Measurements from ENCODE around the gene TPGS1. TPM values are rescaled to one million over a fixed set of nuclear protein-coding genes. Genes with fewer than 3 reads are reported as not detected.

Gene TPGS1
- total RNA-seq, 1 donor from 2014 or later, result 25.4 TPM

DNA sequence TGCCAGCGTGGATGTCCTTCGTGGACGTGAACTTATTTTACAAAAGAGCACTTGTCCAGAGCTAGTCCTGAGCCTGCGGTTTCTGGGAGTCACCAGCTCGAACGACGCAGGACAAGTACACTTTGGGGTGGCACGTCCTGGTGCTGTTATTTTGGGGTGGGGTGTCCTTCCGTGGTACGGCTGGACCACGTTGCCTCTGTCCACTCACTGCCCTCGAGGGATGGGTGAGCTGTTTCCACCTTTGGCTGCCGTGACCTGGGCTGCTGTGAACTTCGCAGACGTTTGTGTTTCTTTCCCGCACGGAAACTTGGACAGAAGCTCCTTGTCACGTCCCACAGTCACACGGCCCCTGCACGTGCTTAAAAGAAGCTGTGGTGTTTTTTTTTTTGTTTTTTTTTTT lies 47.5 kb downstream of the TPGS1 start:
- H3K27ac Mint-ChIP-seq (ENCODE audit: unreplicated experiment), result no peak overlapping the region
- H3K36me3 Mint-ChIP-seq (ENCODE audit: unreplicated experiment), result no peaks in the 10 kb centered on the region
- TF ChIP-seq, protein P1, sequence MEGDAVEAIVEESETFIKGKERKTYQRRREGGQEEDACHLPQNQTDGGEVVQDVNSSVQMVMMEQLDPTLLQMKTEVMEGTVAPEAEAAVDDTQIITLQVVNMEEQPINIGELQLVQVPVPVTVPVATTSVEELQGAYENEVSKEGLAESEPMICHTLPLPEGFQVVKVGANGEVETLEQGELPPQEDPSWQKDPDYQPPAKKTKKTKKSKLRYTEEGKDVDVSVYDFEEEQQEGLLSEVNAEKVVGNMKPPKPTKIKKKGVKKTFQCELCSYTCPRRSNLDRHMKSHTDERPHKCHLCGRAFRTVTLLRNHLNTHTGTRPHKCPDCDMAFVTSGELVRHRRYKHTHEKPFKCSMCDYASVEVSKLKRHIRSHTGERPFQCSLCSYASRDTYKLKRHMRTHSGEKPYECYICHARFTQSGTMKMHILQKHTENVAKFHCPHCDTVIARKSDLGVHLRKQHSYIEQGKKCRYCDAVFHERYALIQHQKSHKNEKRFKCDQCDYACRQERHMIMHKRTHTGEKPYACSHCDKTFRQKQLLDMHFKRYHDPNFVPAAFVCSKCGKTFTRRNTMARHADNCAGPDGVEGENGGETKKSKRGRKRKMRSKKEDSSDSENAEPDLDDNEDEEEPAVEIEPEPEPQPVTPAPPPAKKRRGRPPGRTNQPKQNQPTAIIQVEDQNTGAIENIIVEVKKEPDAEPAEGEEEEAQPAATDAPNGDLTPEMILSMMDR (IDR thresholded peaks at IDR 0.05), result no peak
- H3K9me3 Mint-ChIP-seq (ENCODE audit: unreplicated experiment), result no peaks in the 10 kb centered on the region
- peaks cover 20% of the 10 kb centered on the region for H3K4me1 Mint-ChIP-seq (ENCODE audit: unreplicated experiment)
- no peak overlapping the region for H3K4me3 Mint-ChIP-seq (ENCODE audit: unreplicated experiment)
- no peak for DNase-seq (ENCODE audit: extremely low spot score, unreplicated experiment)
- no peaks in the 10 kb centered on the region for H3K27me3 Mint-ChIP-seq (ENCODE audit: unreplicated experiment)

DNA sequence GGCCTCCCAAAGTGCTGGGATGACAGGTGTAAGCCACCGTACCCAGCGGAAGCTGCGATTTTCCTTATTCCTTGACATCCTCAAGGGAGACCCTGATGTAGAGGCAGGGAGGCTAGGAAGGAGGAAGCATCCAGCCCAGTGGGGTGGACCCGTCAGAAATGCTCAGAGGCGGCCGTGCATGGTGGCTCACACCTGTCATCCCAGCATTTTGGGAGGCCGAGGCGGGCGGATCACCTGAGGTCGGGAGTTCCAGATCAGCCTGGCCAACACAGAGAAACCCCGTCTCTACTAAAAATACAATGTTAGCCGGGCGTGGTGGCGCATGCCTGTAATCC lies 48.1 kb downstream of the TPGS1 start:
- no peaks in the 10 kb centered on the region for H3K27me3 Mint-ChIP-seq (ENCODE audit: unreplicated experiment)
- TF ChIP-seq, protein P1 (IDR thresholded peaks at IDR 0.05), result no peak
- peaks cover 20% of the 10 kb centered on the region for H3K4me1 Mint-ChIP-seq (ENCODE audit: unreplicated experiment)
- no peaks in the 10 kb centered on the region for H3K9me3 Mint-ChIP-seq (ENCODE audit: unreplicated experiment)
- H3K36me3 Mint-ChIP-seq (ENCODE audit: unreplicated experiment), result no peaks in the 10 kb centered on the region
- no peak overlapping the region for H3K4me3 Mint-ChIP-seq (ENCODE audit: unreplicated experiment)
- no peak for DNase-seq (ENCODE audit: extremely low spot score, unreplicated experiment)
- no peak overlapping the region for H3K27ac Mint-ChIP-seq (ENCODE audit: unreplicated experiment)

DNA sequence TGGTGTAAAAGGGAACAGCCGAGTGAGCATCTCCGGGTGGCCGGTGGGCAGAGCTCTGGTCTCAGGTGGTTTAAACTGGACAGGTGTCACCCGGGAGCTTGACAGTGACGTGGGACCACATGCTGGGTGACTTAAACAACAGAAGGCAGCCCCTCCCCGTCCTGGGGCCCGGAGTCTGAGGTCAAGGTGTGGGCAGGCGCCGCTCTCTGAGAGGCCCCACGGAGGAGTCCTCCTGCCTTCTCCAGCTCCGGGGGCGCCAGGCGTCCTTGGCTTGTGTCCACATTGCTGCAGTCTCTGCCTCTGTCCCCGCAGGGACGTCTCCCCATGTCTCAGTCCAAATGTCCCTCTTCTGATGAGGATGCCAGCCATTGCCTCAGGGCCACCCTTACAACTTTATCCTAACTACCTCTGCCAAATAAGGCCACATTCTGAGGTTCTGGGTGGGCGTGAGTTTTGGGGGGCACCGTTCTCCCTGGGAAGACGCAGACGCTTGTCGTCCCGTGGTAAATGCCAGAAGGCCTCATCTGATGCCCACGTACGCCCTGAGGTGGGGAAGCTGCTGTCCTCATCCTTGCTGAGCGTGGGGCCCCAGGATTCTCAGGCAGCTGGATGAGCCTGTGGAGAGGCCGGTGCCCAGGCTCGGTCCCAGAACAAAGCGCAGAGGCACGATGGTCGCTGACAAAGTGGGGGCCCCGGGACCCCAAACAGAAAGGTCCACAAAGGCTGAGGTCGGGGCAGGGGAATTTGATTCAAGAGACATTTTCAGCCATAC lies 49.5 kb downstream of the TPGS1 start:
- TF ChIP-seq, protein P1 (IDR thresholded peaks at IDR 0.05), result no peak
- no peaks in the 10 kb centered on the region for H3K27me3 Mint-ChIP-seq (ENCODE audit: unreplicated experiment)
- no peak overlapping the region for H3K4me3 Mint-ChIP-seq (ENCODE audit: unreplicated experiment)
- no peak for DNase-seq (ENCODE audit: extremely low spot score, unreplicated experiment)
- H3K9me3 Mint-ChIP-seq (ENCODE audit: unreplicated experiment), result no peaks in the 10 kb centered on the region
- H3K4me1 Mint-ChIP-seq (ENCODE audit: unreplicated experiment), result peaks cover 15% of the 10 kb centered on the region
- no peaks in the 10 kb centered on the region for H3K36me3 Mint-ChIP-seq (ENCODE audit: unreplicated experiment)
- H3K27ac Mint-ChIP-seq (ENCODE audit: unreplicated experiment), result no peak overlapping the region

DNA sequence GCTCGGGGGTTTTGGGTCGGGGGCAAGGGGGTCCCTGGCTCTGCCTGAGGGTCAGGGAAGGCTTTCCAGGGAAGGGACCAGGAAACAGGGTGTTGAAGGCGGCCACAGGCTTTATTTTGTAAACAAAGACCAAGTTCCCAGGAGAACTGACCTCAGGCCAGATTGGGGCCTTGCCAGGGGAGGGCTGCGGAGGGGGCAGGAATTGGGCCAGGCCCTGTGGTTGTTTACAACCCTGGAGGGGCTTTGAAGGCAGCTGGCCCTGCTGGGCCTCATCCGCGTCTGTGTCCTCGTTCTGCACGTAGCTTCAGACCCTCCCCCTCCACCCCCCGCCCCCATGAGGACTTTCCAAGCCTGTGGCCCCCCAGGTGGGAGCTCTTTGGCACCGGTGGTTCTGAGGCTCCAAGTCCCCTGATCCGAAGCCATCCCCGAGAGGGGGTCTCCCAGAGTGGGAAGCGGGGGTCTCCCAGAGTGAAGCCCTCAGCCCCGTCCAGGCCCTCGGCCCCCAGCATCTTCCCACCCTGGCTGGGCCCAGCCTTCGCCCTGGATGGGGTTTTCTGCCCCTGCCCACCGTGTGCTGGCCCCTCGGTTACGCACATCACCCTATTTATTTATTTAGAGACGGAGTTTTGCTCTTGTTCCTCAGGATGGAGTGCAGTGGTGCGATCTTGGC lies 51.6 kb downstream of the TPGS1 start:
- H3K27ac Mint-ChIP-seq (ENCODE audit: unreplicated experiment), result no peak overlapping the region
- DNase-seq (ENCODE audit: extremely low spot score, unreplicated experiment), result peak; percentile 82
- no peak overlapping the region for H3K4me3 Mint-ChIP-seq (ENCODE audit: unreplicated experiment)
- no peaks in the 10 kb centered on the region for H3K27me3 Mint-ChIP-seq (ENCODE audit: unreplicated experiment)
- TF ChIP-seq, protein P1 (IDR thresholded peaks at IDR 0.05), result no peak
- no peaks in the 10 kb centered on the region for H3K9me3 Mint-ChIP-seq (ENCODE audit: unreplicated experiment)
- peaks cover 15% of the 10 kb centered on the region for H3K4me1 Mint-ChIP-seq (ENCODE audit: unreplicated experiment)
- no peaks in the 10 kb centered on the region for H3K36me3 Mint-ChIP-seq (ENCODE audit: unreplicated experiment)

DNA sequence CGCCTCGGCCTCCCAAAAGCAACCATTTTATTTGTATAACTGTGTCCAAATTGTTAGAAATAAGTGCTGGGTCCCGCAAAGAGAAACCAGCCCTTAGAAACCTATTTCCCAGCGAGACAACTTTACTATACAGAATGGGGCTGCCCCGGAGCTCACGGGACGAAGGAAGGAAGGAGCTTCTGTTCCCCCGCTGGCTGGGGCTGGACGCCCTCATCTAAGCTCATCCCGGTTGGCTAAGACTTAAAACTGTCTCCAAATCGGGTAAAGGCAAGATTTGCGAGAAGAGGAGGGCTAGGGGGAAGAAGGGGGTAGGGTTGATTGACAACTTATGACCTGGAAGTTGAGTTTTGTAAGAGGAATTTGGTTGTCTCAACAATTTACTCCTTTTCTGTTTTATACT lies 52.8 kb downstream of the TPGS1 start:
- TF ChIP-seq, protein P1 (IDR thresholded peaks at IDR 0.05), result no peak
- Mint-ChIP-seq H3K36me3 (ENCODE audit: unreplicated experiment) (no peaks in the 10 kb centered on the region), H3K4me3 (ENCODE audit: unreplicated experiment) (no peak overlapping the region), H3K4me1 (ENCODE audit: unreplicated experiment) (peaks cover 15% of the 10 kb centered on the region), H3K27me3 (ENCODE audit: unreplicated experiment) (no peaks in the 10 kb centered on the region), H3K9me3 (ENCODE audit: unreplicated experiment) (no peaks in the 10 kb centered on the region), H3K27ac (ENCODE audit: unreplicated experiment) (no peak overlapping the region)
- no peak for DNase-seq (ENCODE audit: extremely low spot score, unreplicated experiment)

Measured in osteocyte (in vitro differentiated cells).